Panc1 (cell line): ENCODE measurements around the gene ANKRA2.

Source experiments
- TCF7L2 ChIP-seq: IDR thresholded peaks from 2 replicates; pipeline ENCODE4 v1.6.1; 2011; ENCODE audit warnings: mild to moderate bottlenecking, low read depth, low read length, inconsistent platforms
- TF ChIP-seq, protein P1 (sequence below): fragments of 450-650 bp; IDR thresholded peaks from 2 replicates; pipeline ENCODE4 v1.5.1; 2017; ENCODE audit warnings: mild to moderate bottlenecking

DNA sequence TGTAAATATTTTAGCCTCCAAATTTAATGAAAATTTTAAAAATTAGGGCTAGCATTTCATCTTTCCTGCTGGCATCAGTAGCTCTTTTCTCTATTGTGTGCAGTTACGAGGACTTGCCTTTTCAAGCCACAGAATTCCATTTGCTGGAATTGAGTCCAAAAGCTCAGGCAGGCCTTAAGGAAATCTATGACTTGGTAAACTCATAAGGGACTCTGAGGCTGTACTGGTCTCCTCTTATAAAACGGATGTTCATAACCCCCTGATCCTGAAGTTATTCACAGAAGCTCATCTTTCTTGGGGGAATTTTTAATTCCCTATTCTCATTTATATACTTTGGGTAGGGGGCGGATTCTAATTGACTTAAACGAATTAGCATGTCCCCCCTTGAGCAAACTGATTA, 23.4 kb downstream of the ANKRA2 start:
- TF ChIP-seq, protein P1, sequence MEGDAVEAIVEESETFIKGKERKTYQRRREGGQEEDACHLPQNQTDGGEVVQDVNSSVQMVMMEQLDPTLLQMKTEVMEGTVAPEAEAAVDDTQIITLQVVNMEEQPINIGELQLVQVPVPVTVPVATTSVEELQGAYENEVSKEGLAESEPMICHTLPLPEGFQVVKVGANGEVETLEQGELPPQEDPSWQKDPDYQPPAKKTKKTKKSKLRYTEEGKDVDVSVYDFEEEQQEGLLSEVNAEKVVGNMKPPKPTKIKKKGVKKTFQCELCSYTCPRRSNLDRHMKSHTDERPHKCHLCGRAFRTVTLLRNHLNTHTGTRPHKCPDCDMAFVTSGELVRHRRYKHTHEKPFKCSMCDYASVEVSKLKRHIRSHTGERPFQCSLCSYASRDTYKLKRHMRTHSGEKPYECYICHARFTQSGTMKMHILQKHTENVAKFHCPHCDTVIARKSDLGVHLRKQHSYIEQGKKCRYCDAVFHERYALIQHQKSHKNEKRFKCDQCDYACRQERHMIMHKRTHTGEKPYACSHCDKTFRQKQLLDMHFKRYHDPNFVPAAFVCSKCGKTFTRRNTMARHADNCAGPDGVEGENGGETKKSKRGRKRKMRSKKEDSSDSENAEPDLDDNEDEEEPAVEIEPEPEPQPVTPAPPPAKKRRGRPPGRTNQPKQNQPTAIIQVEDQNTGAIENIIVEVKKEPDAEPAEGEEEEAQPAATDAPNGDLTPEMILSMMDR: no peak
- no peak for TF ChIP-seq TCF7L2
